IMR-90 (cell line): ENCODE measurements around the gene LRRC7. TPM values are rescaled to one million over a fixed set of nuclear protein-coding genes. Genes with fewer than 3 reads are reported as not detected.

ENCODE experiments used
- ATAC-seq: fragments of 200-7000 bp; cut with Tn5 transposase; 2 replicates; pipeline ENCODE4 v1.9.1; 2020; ENCODE audit warnings: low read depth, mild to moderate bottlenecking, moderate library complexity
- BruUV-seq: library from RNA; stranded (reverse); fragments of 400-500 nt; replicated peaks from 2 replicates; lab custom pipeline; 2021; lab: Mats Ljungman, UMichigan
- CTCF ChIA-PET: fragments of 300-600 bp; formaldehyde crosslinking; extraction: SDS; loops from one replicate; lab custom pipeline; 2021; ENCODE audit warnings: antibody characterized with exemption; lab: Yijun Ruan, JAX
- POLR2A ChIA-PET: fragments of 300-600 bp; sonication (Branson Sonifier 250); formaldehyde crosslinking; loops from one replicate; lab custom pipeline; 2022; ENCODE audit warnings: antibody characterized with exemption; ENCODE audit not compliant: unreplicated experiment; lab: Charles Lee
- DNase-seq: peaks from one replicate; pipeline ENCODE4 v3.0.0; 2013
- H2AFZ ChIP-seq: replicated peaks from 2 replicates; pipeline ENCODE3; 2013; ENCODE audit warnings: low read length, mild to moderate bottlenecking; ENCODE audit not compliant: poor library complexity
- H2AK5ac ChIP-seq: 2 replicates; pipeline ENCODE4 v1.6.1; 2013; ENCODE audit warnings: low read depth, low read length, inconsistent platforms
- H2AK9ac ChIP-seq: replicated peaks from 2 replicates; pipeline ENCODE3; 2013; ENCODE audit warnings: mild to moderate bottlenecking, low read depth, low read length, moderate library complexity; ENCODE audit not compliant: poor library complexity
- H2BK120ac ChIP-seq: 2 replicates; pipeline ENCODE4 v1.6.1; 2013; ENCODE audit warnings: low read depth, low read length, inconsistent platforms
- H2BK15ac ChIP-seq: 3 replicates; pipeline ENCODE4 v1.6.1; 2013; ENCODE audit warnings: low read depth, low read length, inconsistent platforms
- H2BK20ac ChIP-seq: 2 replicates; pipeline ENCODE4 v1.6.1; 2013; ENCODE audit warnings: low read depth, mild to moderate bottlenecking, inconsistent platforms, low read length, moderate library complexity
- H2BK5ac ChIP-seq: 2 replicates; pipeline ENCODE4 v1.6.1; 2013; ENCODE audit warnings: mild to moderate bottlenecking, low read depth, low read length, inconsistent platforms; ENCODE audit not compliant: poor library complexity, severe bottlenecking
- H3K14ac ChIP-seq: replicated peaks from 2 replicates; pipeline ENCODE4 v1.6.1; 2013; ENCODE audit warnings: low read depth, low read length, inconsistent platforms
- H3K18ac ChIP-seq: 2 replicates; pipeline ENCODE4 v1.6.1; 2013; ENCODE audit warnings: low read depth, low read length, control low read depth
- H3K23ac ChIP-seq: 2 replicates; pipeline ENCODE4 v1.6.1; 2013; ENCODE audit warnings: low read depth, low read length, inconsistent platforms
- H3K27ac ChIP-seq: 2 replicates; pipeline ENCODE4 v1.5.1; 2013; ENCODE audit warnings: mild to moderate bottlenecking, control low read depth, low read length; ENCODE audit not compliant: insufficient read depth
- H3K27me3 ChIP-seq: 2 replicates; pipeline ENCODE4 v1.6.1; 2013; ENCODE audit warnings: low read length; ENCODE audit not compliant: control insufficient read depth, insufficient read depth
- H3K36me3 ChIP-seq: 2 replicates; pipeline ENCODE4 v1.6.1; 2013; ENCODE audit warnings: low read length, mixed read lengths; ENCODE audit not compliant: control insufficient read depth, insufficient read depth
- H3K4ac ChIP-seq: 2 replicates; pipeline ENCODE4 v1.6.1; 2013; ENCODE audit warnings: low read depth, low read length, inconsistent platforms
- H3K4me1 ChIP-seq: 2 replicates; pipeline ENCODE4 v1.6.1; 2013; ENCODE audit warnings: low read length, mixed read lengths; ENCODE audit not compliant: control insufficient read depth, insufficient read depth
- H3K4me2 ChIP-seq: 2 replicates; pipeline ENCODE4 v1.6.1; 2013; ENCODE audit warnings: low read depth, mild to moderate bottlenecking, control low read depth, low read length, moderate library complexity
- H3K4me3 ChIP-seq: 2 replicates; pipeline ENCODE4 v1.5.1; 2013; ENCODE audit warnings: low read depth, mild to moderate bottlenecking, control low read depth, low read length, moderate library complexity; ENCODE audit not compliant: insufficient read depth
- H3K56ac ChIP-seq: 2 replicates; pipeline ENCODE4 v1.6.1; 2013; ENCODE audit warnings: low read length, inconsistent platforms; ENCODE audit not compliant: insufficient read depth; ENCODE audit errors: extremely low read depth
- H3K79me1 ChIP-seq, 2 experiments: 2 replicates each; pipeline ENCODE4 v1.6.1; 2013; ENCODE audit warnings: low read length in 2 of 2, inconsistent platforms in 1 of 2, low read depth in 1 of 2
- H3K9ac ChIP-seq: 2 replicates; pipeline ENCODE4 v1.6.1; 2013; ENCODE audit warnings: low read depth, low read length, control low read depth
- H3K9me1 ChIP-seq: 2 replicates; pipeline ENCODE4 v1.6.1; 2013; ENCODE audit warnings: low read length, inconsistent platforms; ENCODE audit not compliant: insufficient read depth
- H3K9me3 ChIP-seq: 2 replicates; pipeline ENCODE4 v1.6.1; 2013; ENCODE audit warnings: low read length; ENCODE audit not compliant: control insufficient read depth, insufficient read depth
- H4K20me1 ChIP-seq: 2 replicates; pipeline ENCODE4 v1.6.1; 2013; ENCODE audit warnings: low read length, inconsistent platforms; ENCODE audit not compliant: insufficient read depth
- H4K5ac ChIP-seq: 2 replicates; pipeline ENCODE4 v1.6.1; 2013; ENCODE audit warnings: mild to moderate bottlenecking, low read depth, low read length, control low read depth
- H4K8ac ChIP-seq, 2 experiments: 2 replicates each; pipeline ENCODE4 v1.6.1; 2013; ENCODE audit warnings: low read depth in 2 of 2, low read length in 2 of 2, control low read depth in 1 of 2, inconsistent platforms in 1 of 2
- H4K91ac ChIP-seq: 2 replicates; pipeline ENCODE4 v1.6.1; 2013; ENCODE audit warnings: low read depth, low read length, inconsistent platforms; ENCODE audit not compliant: insufficient read depth
- CHD1 ChIP-seq: IDR thresholded peaks from 2 replicates; pipeline ENCODE4 v1.6.1; 2012; ENCODE audit warnings: low read depth, low read length, improper control_type of control experiment
- FOS ChIP-seq: fragments of 150-350 bp; IDR thresholded peaks from 2 replicates; pipeline ENCODE4 v1.6.1; 2016; ENCODE audit warnings: low read depth, low read length
- MAZ ChIP-seq: IDR thresholded peaks from 2 replicates; pipeline ENCODE4 v1.6.1; 2012; ENCODE audit warnings: low read depth, mild to moderate bottlenecking, low read length, improper control_type of control experiment, moderate library complexity, borderline replicate concordance
- MXI1 ChIP-seq: IDR thresholded peaks from 2 replicates; pipeline ENCODE4 v1.6.1; 2012; ENCODE audit warnings: low read depth, mild to moderate bottlenecking, low read length, moderate library complexity, borderline replicate concordance
- RAD21 ChIP-seq: IDR thresholded peaks from 2 replicates; pipeline ENCODE4 v1.6.1; 2012; ENCODE audit warnings: low read length, improper control_type of control experiment
- RCOR1 ChIP-seq: IDR thresholded peaks from 2 replicates; pipeline ENCODE4 v1.6.1; 2012; ENCODE audit warnings: mild to moderate bottlenecking, low read length, improper control_type of control experiment; ENCODE audit not compliant: insufficient replicate concordance
- RFX5 ChIP-seq: IDR thresholded peaks from 2 replicates; pipeline ENCODE4 v1.8.0; 2012; ENCODE audit warnings: low read depth, mild to moderate bottlenecking, low read length, moderate library complexity
- SMC3 ChIP-seq: fragments of 150-350 bp; IDR thresholded peaks from 2 replicates; pipeline ENCODE4 v1.6.1; 2016; ENCODE audit warnings: low read depth, mild to moderate bottlenecking, antibody characterized with exemption, low read length, moderate library complexity
- USF2 ChIP-seq: fragments of 150-350 bp; IDR thresholded peaks from 2 replicates; pipeline ENCODE4 v1.6.1; 2017; ENCODE audit warnings: mild to moderate bottlenecking, antibody characterized with exemption, low read length, low read depth
- WGBS, 2 experiments: methylation state at CpG; one replicate each; pipeline versions ENCODE4 v1.1.5 to v1.1.7; 2013; ENCODE audit warnings: missing lambda C conversion rate in 2 of 2; ENCODE audit not compliant: insufficient read length in 1 of 2; ENCODE audit errors: extremely low coverage in 2 of 2; 5-methylcytosine and 5-hydroxymethylcytosine counted together
- dilution Hi-C: fragments of 300-500 bp; cut with HindIII; formaldehyde crosslinking; loops from one replicate; pipeline ENCODE4 v1.14.3; 2018; ENCODE audit warnings: low sequenced_read_pairs; ENCODE audit not compliant: unreplicated experiment
- in situ Hi-C: fragments of 300-500 bp; cut with MboI; formaldehyde crosslinking; loops from 3 replicates; pipeline ENCODE4 v1.14.3; 2019; ENCODE audit warnings: low sequenced_read_pairs, inconsistent platforms, mixed read lengths
- intact Hi-C: fragments of 100-400 bp; cut with micrococcal nuclease; formaldehyde crosslinking; loops from 2 replicates; pipeline ENCODE4 v1.10.0; 2022
- polyA plus RNA-seq, 3 experiments: library from polyadenylated mRNA; depleted of rRNA; stranded (reverse); fragments of >200 nt; gene quantifications; 2 replicates each; pipeline ENCODE4 v1.2.3, GENCODE V29; 2012; ENCODE audit warnings: low replicate concordance in 1 of 3
- total RNA-seq: library from RNA; depleted of rRNA; stranded (reverse); fragments of >200 nt; gene quantifications from 2 replicates; pipeline ENCODE4 v1.2.3, GENCODE V29; 2012
- TF ChIP-seq, protein P1 (sequence below): conservative IDR thresholded peaks from 2 replicates; pipeline ENCODE4 v1.5.1; 2012; ENCODE audit warnings: mild to moderate bottlenecking, low read depth, low read length, improper control_type of control experiment

Gene LRRC7
- total and polyA plus RNA-seq, 2 of the 4 experiments (the other 2 are of a cell fraction): under 0.01 to 0.02 TPM

- dilution Hi-C loops: no loop called here
- no peak overlapping the region for H2BK5ac ChIP-seq
Observed at GRCh38 chr1:69861641-69862040, 293.9 kb downstream of the LRRC7 start.

More at GRCh38 chr1:69861641-69862040, 293.9 kb downstream of the LRRC7 start:
- Histone ChIP-seq H3K9ac (no peak overlapping the region), H3K23ac (no peak overlapping the region), H3K9me3 (no peaks in the 10 kb centered on the region), H2BK15ac (no peak overlapping the region), H3K36me3 (no peaks in the 10 kb centered on the region), H2AFZ (no peak overlapping the region), H2BK120ac (no peak overlapping the region), H3K4me2 (no peak overlapping the region), H3K18ac (no peak overlapping the region), H4K91ac (no peak overlapping the region), H3K4ac (no peak overlapping the region), H2AK9ac (no peak overlapping the region), H4K8ac (no peak overlapping the region), H3K4me1 (no peaks in the 10 kb centered on the region), H2BK20ac (no peak overlapping the region), H3K79me1 (no peaks in the 10 kb centered on the region), H3K27me3 (no peaks in the 10 kb centered on the region), H3K9me1 (no peaks in the 10 kb centered on the region), H4K20me1 (no peaks in the 10 kb centered on the region), H3K56ac (no peak overlapping the region), H4K5ac (no peak overlapping the region), H2AK5ac (no peak overlapping the region), H3K14ac (no peak overlapping the region), H3K27ac (no peak overlapping the region), H3K4me3 (no peak overlapping the region)
- intact Hi-C loops (no loop called here), in situ Hi-C loops (no loop called here)
- TF ChIP-seq RCOR1 (no peak), RAD21 (no peak), USF2 (no peak), MXI1 (no peak), SMC3 (no peak), CHD1 (no peak), FOS (no peak), MAZ (no peak), RFX5 (no peak)
- TF ChIP-seq, protein P1, sequence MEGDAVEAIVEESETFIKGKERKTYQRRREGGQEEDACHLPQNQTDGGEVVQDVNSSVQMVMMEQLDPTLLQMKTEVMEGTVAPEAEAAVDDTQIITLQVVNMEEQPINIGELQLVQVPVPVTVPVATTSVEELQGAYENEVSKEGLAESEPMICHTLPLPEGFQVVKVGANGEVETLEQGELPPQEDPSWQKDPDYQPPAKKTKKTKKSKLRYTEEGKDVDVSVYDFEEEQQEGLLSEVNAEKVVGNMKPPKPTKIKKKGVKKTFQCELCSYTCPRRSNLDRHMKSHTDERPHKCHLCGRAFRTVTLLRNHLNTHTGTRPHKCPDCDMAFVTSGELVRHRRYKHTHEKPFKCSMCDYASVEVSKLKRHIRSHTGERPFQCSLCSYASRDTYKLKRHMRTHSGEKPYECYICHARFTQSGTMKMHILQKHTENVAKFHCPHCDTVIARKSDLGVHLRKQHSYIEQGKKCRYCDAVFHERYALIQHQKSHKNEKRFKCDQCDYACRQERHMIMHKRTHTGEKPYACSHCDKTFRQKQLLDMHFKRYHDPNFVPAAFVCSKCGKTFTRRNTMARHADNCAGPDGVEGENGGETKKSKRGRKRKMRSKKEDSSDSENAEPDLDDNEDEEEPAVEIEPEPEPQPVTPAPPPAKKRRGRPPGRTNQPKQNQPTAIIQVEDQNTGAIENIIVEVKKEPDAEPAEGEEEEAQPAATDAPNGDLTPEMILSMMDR: no peak
- POLR2A ChIA-PET: no interaction called here
- CTCF ChIA-PET: no interaction called here
- ATAC-seq: no peak
- DNase-seq: no peak
- no TSS peak for BruUV-seq
- no CpG with 5 or more reads among the region's 5 CpGs for WGBS, 2 experiments
